Measurements from ENCODE around the gene VWA5A.
"Not testable (repeated sequence)": the region's sequence is repeated elsewhere in the genome, so short reads cannot be mapped to it uniquely, and the experiment has no call there.

The VWA5A gene

GRCh38 chr11:124096364-124096763 is 18.9 kb upstream of the VWA5A start:
- DNase-seq = no peak

GRCh38 chr11:124098141-124098540 is 17.1 kb upstream of the VWA5A start:
- no peak for DNase-seq

- no peak for DNase-seq
Measured at GRCh38 chr11:124101737-124102136, 13.5 kb upstream of the VWA5A start.

- no peak for DNase-seq
Measured at GRCh38 chr11:124108156-124108555, 7.1 kb upstream of the VWA5A start.

- no peak for DNase-seq
Measured at GRCh38 chr11:124109377-124109776, 5.9 kb upstream of the VWA5A start.

GRCh38 chr11:124110201-124110600 is 5.0 kb upstream of the VWA5A start:
- no peak for DNase-seq

- no peak for DNase-seq
Measured at GRCh38 chr11:124113890-124114289, 1.4 kb upstream of the VWA5A start.

GRCh38 chr11:124115782-124116616 is 749 bp downstream of the VWA5A start:
- DNase-seq = peak; percentile 85

GRCh38 chr11:124119103-124119502 is 3.9 kb downstream of the VWA5A start:
- DNase-seq = no peak

- no peak for DNase-seq
Measured at GRCh38 chr11:124120891-124121290, 5.6 kb downstream of the VWA5A start.

- no peak for DNase-seq
Measured at GRCh38 chr11:124122123-124122522, 6.9 kb downstream of the VWA5A start.

- no peak for DNase-seq
Measured at GRCh38 chr11:124123622-124124021, 8.4 kb downstream of the VWA5A start.

- DNase-seq = not testable (repeated sequence)
Measured at GRCh38 chr11:124127134-124127533, 11.9 kb downstream of the VWA5A start.

GRCh38 chr11:124143034-124143433 is 27.8 kb downstream of the VWA5A start:
- no peak for DNase-seq

GRCh38 chr11:124147951-124148350 is 32.7 kb downstream of the VWA5A start:
- DNase-seq = no peak

GRCh38 chr11:124150684-124151083 is 35.4 kb downstream of the VWA5A start:
- no peak for DNase-seq

GRCh38 chr11:124152770-124153407 is 37.6 kb downstream of the VWA5A start:
- no peak for DNase-seq

GRCh38 chr11:124153821-124154220 is 38.6 kb downstream of the VWA5A start:
- no peak for DNase-seq

- DNase-seq = no peak
Measured at GRCh38 chr11:124159481-124159880, 44.2 kb downstream of the VWA5A start.

- no peak for DNase-seq
Measured at GRCh38 chr11:124160986-124161385, 45.7 kb downstream of the VWA5A start.

GRCh38 chr11:124167826-124168231 is 52.6 kb downstream of the VWA5A start:
- DNase-seq = no peak

- DNase-seq = no peak
Measured at GRCh38 chr11:124168796-124169195, 53.5 kb downstream of the VWA5A start.

GRCh38 chr11:124170315-124170714 is 55.1 kb downstream of the VWA5A start:
- not testable (repeated sequence) for DNase-seq

GRCh38 chr11:124170801-124171586 is 55.7 kb downstream of the VWA5A start:
- no peak for DNase-seq
